T-helper 22 cell (primary cell): Measurements from ENCODE around the gene COL23A1.

Source experiments
- DNase-seq: peaks from one replicate; pipeline ENCODE4 v3.0.0-alpha.2; 2020; ENCODE audit warnings: low read depth

The COL23A1 gene

DNA sequence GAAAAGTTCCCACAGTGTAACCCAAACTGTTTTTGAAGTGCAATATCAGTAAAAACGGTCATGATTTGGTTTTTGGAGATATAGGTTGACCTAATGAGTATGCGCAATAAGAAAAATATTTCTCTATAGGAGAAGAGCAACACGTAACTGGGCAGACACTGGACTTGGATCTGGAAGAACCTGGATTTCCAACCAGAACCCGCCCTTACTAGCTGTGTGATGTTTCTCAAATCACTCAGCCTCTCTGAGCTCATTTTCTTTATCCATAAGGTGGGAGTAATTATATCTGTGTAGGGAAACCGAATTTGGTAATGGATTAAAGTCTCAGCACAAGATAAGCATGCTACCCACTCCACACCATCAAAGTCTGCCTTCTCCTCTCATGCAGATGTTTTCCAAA lies 169.1 kb downstream of the COL23A1 start:
- DNase-seq: no peak

DNA sequence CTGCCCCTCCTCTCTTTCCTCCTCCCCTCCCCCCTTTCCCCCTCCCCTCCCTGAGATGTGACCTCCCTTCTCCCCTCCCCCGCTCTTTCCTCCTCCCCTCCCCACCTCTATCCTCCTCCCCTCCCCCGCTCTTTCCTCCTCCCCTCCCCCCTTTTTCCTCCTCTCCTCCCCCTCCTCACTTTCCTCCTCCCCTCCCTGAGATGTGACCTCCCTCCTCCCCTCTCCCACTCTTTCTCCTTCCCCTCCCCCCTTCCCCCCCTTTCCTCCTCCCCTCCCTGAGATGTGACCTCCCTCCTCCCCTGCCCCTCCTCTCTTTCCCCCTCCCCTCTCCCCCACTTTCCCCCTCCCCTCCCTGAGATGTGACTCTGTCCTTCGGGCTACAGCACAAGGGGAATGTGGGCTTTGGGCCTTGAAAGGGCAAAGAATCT lies 169.8 kb downstream of the COL23A1 start:
- no peak for DNase-seq

DNA sequence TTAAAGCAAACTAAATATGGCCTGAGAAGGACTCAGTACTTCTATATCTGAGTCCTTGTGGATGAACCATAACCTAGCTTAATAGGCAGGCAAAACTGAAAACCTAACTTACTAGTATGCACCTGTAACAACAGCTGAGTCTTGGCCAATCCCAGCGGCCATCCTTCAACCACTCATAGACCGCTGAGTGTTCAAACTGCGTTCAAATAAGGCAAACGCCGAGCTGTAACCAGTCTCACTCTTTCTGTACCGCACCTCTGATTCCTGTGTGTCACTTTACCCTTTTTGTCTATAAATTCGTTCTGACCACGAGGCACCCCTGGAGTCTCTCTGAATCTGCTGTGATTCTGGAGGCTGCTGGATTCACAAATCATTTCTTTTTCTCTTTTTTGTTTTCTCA lies 170.5 kb downstream of the COL23A1 start:
- DNase-seq: no peak

DNA sequence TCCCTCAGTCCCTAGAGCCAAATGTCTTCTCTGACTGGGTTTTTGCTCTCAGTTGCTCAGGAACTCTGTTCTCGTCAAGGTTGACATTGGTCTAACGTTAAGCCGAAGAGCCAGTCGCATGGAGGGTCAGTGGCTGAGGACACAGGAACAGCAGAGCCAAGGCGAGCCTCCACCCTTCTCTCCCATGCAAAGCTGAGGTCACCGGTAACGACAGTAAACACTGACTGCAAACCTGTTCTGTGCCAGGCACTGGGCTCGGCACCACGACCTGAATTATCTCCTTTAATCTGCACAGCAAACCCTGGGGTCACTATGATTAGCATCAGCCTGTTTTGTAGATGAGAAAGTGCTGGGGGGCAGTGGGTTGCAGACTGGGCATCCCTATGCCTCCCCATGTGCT lies 171.0 kb downstream of the COL23A1 start:
- DNase-seq: no peak

DNA sequence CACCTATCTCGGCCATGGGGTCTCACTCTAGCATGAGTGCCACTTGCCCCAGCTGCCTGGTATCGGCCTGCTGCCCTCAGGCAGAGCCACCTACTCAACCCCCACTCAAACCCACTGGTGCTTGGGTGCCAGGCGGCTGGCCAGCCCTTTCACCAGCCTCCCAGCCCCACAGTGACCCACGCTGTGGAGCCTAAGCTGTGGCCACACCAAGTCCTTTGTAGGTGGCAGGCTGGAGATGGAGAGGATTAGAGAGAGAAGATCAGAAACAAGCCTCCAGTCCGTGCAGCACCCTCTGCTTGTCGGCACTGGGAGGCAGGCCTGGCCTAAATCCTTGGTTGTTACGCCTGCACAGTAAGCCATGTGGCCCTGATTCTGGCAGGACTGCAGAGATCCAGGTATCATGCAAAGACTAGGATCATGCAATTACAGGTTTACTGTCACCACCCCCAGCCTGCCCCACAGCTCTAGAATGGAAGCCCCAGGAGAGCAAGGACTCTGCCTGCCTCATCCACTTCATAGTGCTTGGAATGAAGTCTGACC lies 171.7 kb downstream of the COL23A1 start:
- DNase-seq: no peak

DNA sequence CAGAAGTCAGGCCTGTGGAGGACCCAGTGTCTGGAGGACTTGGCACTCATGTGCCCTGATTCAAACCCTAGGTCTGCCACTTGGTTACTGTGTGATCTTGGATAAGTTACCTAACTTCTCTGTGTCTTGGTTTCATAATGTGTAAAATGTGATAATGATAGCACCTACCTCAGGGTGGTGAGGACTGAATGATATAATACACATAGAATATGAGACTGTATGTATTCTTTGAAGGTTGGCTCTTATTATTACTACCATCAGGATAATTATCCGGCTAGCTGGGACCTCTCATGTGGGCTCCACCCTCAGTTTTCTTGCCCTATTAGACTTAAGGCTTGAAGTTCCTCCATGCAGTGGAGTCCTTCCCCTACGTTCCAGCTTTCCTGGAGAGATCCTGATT lies 172.2 kb downstream of the COL23A1 start:
- no peak for DNase-seq

DNA sequence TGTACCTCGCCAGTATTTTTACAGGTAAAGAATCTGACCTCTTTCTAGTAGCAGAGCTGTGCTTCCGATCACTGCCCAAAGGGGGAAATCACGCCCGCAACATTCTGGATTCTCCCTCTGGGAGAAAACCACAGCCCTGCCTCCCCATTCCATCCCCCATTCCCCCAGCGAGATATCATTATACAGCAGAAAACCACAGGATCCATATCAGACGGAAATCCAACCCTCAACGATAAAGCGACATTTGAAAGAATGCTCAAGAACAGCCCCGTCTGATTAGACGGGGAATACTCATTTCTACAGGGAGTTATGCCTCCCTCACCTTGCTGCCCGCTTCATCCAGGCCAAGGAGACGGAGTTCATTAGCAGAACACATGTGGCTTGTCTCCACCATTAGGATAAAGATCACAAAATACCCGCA lies 172.8 kb downstream of the COL23A1 start:
- DNase-seq: no peak

DNA sequence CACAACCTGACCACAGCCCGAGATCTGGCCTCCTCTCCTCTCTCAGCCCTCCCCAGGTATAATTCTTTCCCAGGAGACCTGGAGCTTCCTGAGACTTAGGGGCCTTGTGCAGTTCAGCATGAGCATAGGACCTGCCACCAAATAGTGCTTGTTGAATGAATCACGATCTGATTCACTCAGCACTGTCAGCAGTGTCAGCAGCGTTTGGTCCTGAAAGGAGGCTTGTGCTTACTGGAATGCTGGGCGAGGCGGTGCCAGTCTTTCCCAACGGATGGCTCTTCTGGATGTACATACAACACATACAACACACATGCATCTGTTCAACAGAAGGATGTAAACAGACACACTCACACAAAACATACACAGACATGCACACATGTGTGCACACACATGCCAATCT lies 173.3 kb downstream of the COL23A1 start:
- DNase-seq: no peak

DNA sequence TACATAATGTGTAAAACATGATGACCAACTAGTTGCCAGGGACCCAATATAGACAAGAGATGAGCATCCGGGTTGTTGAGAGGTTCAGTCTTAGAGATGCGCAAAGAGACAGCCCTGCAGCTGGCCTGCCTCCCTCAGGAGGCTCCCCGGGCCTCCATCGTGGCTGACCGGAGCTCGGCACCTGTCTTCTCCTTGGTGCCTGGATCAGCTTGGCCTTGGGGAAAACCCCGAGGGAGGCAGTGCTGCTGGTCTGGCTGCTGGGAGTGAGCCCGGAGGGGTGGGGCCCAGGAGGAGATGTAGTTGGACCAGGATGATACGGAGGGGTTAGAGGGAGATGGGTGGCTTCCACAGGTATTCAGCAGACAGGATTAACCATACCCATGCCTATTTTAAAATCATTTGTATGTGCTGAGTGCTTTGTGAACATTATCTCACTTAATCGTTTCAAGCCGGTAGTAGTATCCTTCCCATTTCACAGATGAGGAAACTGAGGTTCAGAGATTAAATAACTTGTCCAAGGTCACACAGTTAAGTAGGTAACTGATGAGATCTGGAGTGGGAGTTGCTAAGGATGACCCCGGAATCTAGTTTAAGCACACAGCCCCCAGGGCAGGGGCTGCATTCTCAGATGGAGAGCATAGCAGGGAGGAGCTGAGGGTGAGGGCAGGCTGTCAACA lies 173.8 kb downstream of the COL23A1 start:
- DNase-seq: no peak

DNA sequence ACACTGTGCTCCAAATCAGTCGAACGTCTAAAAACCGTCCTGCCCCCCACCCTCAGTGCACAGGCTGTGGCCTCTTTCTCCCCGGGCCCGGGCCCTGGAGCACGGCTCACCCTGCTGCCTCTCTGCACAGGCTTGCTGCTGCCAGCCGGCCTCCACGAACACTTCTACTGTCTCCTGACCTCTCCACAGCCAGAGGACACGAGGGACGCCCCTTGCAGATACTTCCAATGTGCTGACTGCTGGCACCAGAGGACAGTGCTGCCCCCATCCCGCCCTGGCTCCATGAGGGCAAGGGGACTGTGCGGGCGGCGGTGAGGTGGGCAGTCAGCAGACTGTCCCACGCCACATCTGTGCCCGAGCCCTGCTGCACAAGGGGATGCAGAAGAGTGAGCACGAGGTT lies 174.8 kb downstream of the COL23A1 start:
- no peak for DNase-seq

DNA sequence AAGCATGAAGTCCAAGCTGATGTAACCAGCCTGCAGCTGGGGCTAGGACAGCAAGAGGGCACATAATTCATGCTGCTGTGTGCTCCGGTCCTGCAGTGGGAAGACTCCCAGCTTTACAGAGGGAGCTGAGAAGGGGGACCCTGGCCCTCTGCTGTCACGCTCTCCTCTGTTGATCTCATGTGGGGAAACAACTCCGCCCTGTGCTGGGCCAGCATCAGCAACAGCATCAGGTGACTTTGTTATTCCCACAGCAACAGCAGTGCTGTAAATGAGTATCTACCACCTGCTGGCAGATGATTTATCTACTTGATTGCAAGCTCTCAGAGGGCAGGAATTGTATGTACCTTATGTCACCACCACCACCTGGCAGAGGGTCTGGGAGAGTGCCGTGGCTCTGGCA lies 176.2 kb downstream of the COL23A1 start:
- no peak for DNase-seq

DNA sequence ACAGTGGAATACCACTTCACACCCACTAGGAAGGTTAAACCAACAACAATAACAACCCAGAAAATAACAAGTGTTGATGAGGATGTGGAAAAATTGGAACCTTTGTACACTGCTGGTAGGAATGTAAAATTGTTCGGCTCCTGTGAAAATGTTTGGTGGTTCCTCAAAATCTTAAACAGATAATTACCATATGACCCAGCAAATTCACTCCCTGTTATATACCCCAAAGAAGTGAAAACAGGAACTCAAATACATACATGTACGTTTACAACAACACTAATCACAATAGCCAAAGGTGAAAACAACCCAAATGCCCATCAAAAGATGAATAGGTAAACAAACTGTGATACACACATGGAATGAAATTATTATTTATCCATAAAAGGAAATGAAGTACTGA lies 179.1 kb downstream of the COL23A1 start:
- no peak for DNase-seq

DNA sequence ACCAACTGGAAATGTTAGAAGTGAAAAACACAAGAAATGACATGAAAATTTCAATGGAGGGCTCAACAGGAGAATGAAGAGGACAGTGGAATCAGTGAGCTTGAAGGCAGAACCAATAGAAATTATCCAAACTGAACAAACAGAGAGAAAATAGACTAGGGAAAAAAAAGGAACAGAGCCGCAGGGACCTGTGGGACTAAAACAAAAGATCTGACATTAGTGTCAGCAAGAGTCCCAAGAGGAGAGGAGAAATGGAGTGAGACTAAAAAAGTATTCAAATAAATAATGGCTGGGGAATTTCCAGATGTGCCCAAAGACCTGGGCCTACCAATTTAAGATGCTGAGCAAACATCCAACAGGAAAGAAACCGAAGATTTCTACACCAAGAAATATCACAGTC lies 182.5 kb downstream of the COL23A1 start:
- no peak for DNase-seq

DNA sequence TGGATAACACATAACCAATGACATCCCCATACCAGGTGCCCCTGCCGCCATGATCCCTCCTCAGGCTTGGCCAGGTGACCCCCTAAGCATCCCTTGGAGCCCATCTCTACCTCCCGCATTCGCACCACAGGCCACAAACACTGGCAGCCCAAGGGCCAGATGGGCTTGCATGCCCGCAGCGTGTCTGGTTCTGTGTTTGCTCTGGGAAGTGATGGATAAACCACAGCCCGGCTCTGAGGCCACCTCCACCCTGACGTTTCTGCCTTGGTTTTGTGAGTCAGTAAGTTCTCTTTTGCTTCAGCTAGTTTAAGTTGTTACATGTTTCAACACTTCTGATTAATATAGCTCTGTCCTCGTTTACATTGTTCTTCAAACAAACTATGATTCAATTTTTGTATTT lies 185.2 kb downstream of the COL23A1 start:
- DNase-seq: no peak

DNA sequence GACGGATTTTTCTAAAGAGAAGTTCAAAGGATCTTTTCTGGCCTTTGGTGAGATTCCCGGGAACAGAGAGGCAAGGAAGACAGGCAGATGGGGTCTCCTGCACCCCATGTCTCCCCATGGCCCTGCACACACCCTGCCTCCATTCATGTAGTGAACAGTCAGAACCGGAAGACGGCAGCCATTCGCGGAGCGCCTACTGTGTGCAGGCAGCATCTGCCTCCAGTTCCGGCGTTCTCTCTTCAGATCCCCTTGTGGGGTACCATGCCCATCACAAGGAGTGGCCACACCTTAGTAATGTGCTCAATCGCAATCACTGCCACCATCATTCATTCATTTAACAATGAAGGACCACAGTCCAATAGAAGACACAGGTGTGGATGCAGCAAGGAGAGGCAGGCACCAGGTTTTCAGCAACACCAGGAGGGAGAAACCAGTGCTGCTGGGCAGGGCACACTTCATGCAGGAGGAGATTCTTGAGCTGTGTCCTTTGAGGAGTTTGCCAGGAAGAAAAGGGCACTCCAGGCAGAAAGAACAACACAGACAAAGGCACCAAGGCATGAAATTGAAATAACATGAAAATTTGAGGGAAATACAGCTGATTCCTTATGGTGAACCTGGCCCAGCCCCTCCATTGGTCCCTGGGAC lies 186.1 kb downstream of the COL23A1 start:
- DNase-seq: no peak

DNA sequence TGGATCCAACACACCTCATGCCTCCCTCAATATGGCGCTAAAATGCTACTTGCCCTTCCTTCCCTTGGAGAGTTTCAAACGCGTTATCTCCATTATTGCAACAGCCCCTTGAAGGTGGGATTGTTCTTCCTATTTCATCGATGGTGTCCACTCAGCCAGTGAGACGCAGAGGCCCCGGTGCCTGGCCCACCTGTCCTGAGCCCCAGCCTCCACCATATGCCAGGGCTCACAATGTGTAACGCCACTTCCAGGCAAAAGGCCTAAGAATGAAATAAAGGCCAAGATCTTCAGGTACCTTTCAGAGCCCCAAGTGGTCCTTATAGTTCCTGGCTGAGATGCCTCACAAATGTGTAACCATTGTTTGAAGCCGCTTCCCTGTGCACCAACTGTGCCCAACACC lies 186.8 kb downstream of the COL23A1 start:
- DNase-seq: no peak

DNA sequence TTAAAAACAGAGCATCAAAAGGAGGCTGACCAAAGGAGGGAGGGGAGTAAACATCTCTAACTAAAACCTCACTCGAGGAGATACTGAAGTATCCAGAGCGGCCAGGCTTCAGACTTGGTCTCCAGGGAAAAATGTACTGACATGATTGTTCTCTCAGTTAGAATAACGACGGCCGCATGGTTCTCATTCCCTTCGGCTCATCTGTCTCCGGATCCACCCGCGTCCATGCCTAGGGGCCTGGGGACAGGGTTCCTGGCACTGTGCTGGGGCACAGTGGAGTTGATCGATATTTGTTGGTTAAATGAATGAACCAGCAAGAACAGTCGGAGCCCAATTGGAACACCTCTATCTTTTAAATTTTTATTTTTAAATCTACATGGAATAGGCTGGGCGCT lies 190.5 kb downstream of the COL23A1 start:
- no peak for DNase-seq

DNA sequence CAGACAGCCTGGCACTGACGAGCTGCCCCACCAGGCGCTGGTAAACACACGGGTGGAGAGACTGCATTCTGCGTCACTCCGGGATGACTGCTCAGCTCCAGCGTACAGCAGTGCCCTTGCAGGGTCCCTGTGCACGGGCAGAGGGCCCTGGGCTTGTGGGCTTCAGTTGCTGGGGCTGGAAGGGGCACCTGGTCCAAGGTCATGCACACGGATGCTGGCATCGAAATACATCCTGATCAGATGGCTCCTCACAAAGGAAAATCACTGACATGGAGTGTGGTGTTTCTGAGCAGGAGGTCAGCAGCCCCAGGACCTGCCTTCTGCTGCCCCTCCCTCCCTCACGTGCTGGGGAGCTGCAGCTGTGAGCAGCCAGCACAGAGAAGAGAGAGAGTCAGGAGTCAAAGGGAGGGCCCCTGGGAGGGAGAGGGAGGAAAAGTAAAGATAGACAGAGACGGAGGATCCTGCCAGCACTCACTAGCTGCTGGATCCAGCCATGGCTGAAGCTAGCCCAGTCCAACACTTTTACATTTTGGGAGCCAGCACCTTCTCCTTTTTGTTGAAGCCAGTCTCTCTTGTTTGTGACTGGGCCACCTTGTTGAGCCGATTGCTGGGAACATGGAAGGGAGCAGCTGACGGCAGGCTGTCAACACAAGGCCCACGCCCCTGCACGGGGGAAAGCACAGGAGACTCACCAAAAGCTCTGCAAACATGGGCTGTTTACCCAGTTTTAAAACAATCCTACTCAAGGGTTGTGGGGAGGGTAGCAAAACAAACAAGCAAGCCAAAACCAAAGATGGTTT lies 191.1 kb downstream of the COL23A1 start:
- no peak for DNase-seq

DNA sequence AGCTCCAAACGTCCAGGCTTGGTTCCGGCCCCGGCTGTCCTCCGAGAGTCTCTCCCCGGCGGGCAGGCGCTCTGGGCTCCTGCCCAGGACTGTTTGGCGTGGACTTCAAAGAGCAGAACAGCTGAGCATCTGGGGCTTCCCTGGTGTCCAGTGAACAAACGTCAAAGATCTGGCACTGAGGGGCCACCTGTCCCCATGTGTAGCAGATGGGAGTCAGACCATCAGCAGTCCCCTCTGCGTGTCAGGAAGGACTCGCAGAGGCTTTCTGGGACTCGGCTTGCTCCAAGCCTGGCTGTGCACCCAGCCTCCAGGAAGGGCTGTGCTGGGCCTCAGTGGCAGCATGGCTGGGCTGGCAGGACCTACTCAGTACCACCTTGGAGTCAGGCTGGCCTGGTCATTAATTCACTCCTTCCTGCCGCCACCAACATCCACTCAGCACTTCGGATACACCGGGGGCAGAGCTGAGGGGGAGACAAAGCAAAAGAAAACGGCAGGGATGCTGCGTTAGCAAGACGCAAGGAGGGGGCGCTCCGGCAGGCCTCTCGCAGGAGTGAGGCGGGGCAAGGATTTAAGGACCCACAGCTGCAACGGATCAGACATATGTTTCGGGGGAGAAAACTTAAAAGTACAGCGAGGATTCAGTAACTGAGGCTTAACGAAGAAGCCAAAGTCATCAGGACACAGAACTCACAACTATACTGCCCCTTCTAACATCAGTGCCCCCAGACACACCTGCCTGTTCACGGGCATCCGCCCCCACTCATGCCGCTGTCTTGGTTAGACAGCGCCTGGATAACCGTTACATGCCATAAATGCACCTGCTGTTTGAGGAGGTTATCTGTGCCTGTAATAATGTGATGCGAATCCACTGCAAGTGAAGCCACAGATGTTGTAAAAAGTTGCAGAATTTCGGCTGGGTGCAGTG lies 193.1 kb downstream of the COL23A1 start:
- no peak for DNase-seq

DNA sequence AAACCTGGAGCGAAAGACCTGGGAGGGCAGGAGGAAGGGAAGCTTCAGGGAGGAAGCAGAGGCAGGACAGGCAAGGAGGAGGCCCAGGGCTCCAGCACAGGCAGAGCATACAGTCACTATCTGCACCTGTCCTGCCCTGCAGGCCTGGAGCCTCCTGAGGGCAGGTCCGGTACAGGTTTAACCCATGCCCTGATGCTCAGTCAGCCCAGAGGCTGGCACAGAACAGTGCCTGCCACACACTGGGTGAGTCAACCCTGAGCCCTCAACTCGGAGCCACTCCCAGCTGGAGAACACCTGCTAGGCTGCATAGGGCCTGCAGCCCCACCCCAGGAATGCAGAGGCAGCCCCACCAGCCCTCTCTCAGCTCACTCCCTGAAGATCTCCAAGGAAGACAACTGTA lies 196.1 kb downstream of the COL23A1 start:
- DNase-seq: no peak

DNA sequence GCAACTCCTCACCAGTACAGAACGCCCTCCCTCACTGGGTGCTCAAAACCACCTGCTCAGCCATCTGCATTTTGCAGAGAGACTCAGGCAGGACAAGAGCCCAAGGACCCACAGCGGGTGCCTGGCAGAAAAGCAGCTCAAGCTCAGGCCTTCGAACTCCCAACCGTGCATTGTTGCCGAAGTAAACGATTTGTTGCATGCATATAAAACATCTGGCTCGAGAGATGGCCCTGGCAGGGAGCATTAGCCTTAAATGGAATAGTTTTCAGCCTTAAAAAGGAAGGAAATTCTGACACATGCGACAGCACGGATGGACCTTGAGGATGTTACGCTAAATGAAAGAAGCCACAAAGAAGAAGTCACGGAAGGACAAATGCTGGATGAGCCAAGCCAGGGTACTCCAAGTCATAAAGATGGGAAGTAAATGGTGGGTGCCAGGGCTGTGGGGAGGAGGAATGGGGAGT lies 197.2 kb downstream of the COL23A1 start:
- no peak for DNase-seq

DNA sequence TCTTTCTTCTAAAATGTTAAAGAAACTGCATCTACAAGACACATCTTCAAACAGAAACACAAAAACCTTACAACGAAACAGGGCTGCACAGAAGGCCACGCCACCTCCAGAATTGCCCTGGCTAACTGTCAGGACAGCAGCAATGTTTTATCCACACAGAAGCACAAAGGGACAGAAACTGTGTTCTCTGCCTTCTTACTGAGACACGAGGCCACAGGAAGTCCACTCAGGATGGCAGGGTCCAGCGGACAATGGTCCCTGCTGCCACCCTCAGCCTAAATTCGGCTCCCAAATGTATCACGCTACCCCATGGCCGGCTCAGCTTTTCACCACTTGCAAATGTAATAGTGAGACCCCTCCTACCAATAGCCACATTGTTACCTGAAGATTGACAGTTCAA lies 197.8 kb downstream of the COL23A1 start:
- no peak for DNase-seq
